Caco-2 (cell line): ENCODE measurements around the gene MPPED1. TPM values are rescaled to one million over a fixed set of nuclear protein-coding genes. Genes with fewer than 3 reads are reported as not detected.

Experiments used
- BruUV-seq: library from RNA; stranded (reverse); fragments of 400-500 nt; replicated peaks from 2 replicates; lab custom pipeline; 2021; lab: Mats Ljungman, UMichigan
- CTCF ChIA-PET: fragments of 300-600 bp; sonication (Branson Sonifier 250); formaldehyde crosslinking; loops from one replicate; lab custom pipeline; 2022; ENCODE audit warnings: antibody characterized with exemption; lab: Charles Lee
- POLR2A ChIA-PET: fragments of 300-600 bp; sonication (Branson Sonifier 250); formaldehyde crosslinking; loops from one replicate; lab custom pipeline; 2022; ENCODE audit warnings: antibody characterized with exemption; lab: Charles Lee
- DNase-seq, 2 experiments: peaks; one replicate each; pipeline versions ENCODE4 v3.0.0 to v3.0.0-alpha.2; 2020 to 2022
- H3K27me3 ChIP-seq: replicated peaks from 2 replicates; pipeline ENCODE4 v1.6.0; 2011; ENCODE audit warnings: low read length; ENCODE audit not compliant: control insufficient read depth, insufficient read depth
- H3K36me3 ChIP-seq: 2 replicates; pipeline ENCODE4 v1.5.1; 2011; ENCODE audit warnings: low read length; ENCODE audit not compliant: control insufficient read depth, insufficient read depth
- H3K4me1 ChIP-seq: fragments of 250-450 bp; sonication (Bioruptor Pico); 2 replicates; pipeline ENCODE4 v1.5.1; 2020; ENCODE audit warnings: mild to moderate bottlenecking
- H3K4me3 ChIP-seq: 2 replicates; pipeline ENCODE4 v1.5.1; 2011; ENCODE audit warnings: low read depth, mild to moderate bottlenecking, control low read depth, low read length
- H3K9me3 ChIP-seq: fragments of 250-450 bp; sonication (Bioruptor Pico); 2 replicates; pipeline ENCODE4 v1.5.1; 2020; ENCODE audit warnings: mild to moderate bottlenecking, moderate library complexity
- H3K27ac Mint-ChIP-seq: one replicate; pipeline ENCODE4 v1.8.0; 2022; ENCODE audit warnings: mixed read lengths; ENCODE audit not compliant: unreplicated experiment
- H3K27me3 Mint-ChIP-seq: one replicate; pipeline ENCODE4 v1.8.0; 2022; ENCODE audit warnings: mixed read lengths; ENCODE audit not compliant: insufficient read depth, unreplicated experiment
- H3K36me3 Mint-ChIP-seq: one replicate; pipeline ENCODE4 v1.8.0; 2022; ENCODE audit warnings: mild to moderate bottlenecking, mixed read lengths; ENCODE audit not compliant: insufficient read depth, unreplicated experiment
- H3K4me1 Mint-ChIP-seq: one replicate; pipeline ENCODE4 v1.8.0; 2022; ENCODE audit warnings: low read depth, mixed read lengths; ENCODE audit not compliant: unreplicated experiment
- H3K4me3 Mint-ChIP-seq: one replicate; pipeline ENCODE4 v1.8.0; 2022; ENCODE audit warnings: mild to moderate bottlenecking, moderate library complexity, mixed read lengths; ENCODE audit not compliant: unreplicated experiment
- H3K9me3 Mint-ChIP-seq: one replicate; pipeline ENCODE4 v1.8.0; 2022; ENCODE audit warnings: mixed read lengths; ENCODE audit not compliant: unreplicated experiment
- intact Hi-C: fragments of 100-400 bp; cut with micrococcal nuclease; formaldehyde crosslinking; loops from one replicate; pipeline ENCODE4 v1.10.0; 2022; ENCODE audit not compliant: unreplicated experiment
- total RNA-seq: library from RNA; stranded (reverse); gene quantifications from 2 replicates; pipeline ENCODE4 v1.2.3, GENCODE V29; 2022
- TF ChIP-seq, protein P1 (sequence below), 2 experiments: fragments of 200-600 bp in 1 of 2; IDR thresholded peaks; 1 replicate in 1 of 2; 2 replicates in 1 of 2; pipeline versions ENCODE4 v1.5.1 to v1.8.0; 2011 to 2022; ENCODE audit warnings: antibody characterized with exemption in 1 of 2, control low read depth in 1 of 2, inconsistent platforms in 1 of 2, low read depth in 1 of 2, low read length in 1 of 2, mild to moderate bottlenecking in 1 of 2, moderate library complexity in 1 of 2; ENCODE audit not compliant: insufficient read depth in 1 of 2, severe bottlenecking in 1 of 2, unreplicated experiment in 1 of 2

Gene MPPED1
- total RNA-seq, 1 experiment from 2014 or later, result not detected

DNA sequence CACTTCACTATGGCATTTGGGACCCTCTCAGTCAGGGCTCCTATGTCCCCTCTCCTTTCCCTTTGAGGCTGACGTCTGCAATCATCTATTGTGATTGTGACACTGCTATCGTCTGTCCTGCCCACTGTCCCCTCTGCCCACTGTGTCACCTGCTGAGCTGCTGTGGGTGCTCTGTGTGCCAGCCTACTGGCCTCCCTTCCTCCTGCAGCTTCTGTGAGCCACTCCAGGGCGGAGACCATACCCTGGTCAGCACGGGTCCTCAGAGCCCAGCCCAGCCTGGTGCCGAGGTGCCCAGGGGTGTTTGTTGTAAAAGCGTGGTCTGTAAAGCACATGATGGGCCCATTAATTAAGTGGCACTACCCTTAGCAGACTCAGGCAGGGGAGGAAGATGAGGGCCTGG is 29.4 kb downstream of the MPPED1 start:
- no TSS peak for BruUV-seq
- Mint-ChIP-seq H3K27me3 (peaks cover 39% of the 10 kb centered on the region), H3K27ac (no peak overlapping the region), H3K4me1 (no peaks in the 10 kb centered on the region), H3K4me3 (no peak overlapping the region), H3K9me3 (no peaks in the 10 kb centered on the region), H3K36me3 (no peaks in the 10 kb centered on the region)
- DNase-seq, result no peak
- ChIA-PET CTCF (no interaction called here), POLR2A (no interaction called here)
- intact Hi-C loops, result no loop called here
- H3K4me3 ChIP-seq, result no peak overlapping the region
- no peaks in the 10 kb centered on the region for H3K4me1 ChIP-seq
- no peaks in the 10 kb centered on the region for H3K36me3 ChIP-seq
- H3K27me3 ChIP-seq, result no peaks in the 10 kb centered on the region; the same call in none of the 2 replicates
- no peaks in the 10 kb centered on the region for H3K9me3 ChIP-seq
- TF ChIP-seq, protein P1, sequence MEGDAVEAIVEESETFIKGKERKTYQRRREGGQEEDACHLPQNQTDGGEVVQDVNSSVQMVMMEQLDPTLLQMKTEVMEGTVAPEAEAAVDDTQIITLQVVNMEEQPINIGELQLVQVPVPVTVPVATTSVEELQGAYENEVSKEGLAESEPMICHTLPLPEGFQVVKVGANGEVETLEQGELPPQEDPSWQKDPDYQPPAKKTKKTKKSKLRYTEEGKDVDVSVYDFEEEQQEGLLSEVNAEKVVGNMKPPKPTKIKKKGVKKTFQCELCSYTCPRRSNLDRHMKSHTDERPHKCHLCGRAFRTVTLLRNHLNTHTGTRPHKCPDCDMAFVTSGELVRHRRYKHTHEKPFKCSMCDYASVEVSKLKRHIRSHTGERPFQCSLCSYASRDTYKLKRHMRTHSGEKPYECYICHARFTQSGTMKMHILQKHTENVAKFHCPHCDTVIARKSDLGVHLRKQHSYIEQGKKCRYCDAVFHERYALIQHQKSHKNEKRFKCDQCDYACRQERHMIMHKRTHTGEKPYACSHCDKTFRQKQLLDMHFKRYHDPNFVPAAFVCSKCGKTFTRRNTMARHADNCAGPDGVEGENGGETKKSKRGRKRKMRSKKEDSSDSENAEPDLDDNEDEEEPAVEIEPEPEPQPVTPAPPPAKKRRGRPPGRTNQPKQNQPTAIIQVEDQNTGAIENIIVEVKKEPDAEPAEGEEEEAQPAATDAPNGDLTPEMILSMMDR (IDR thresholded peaks at IDR 0.05; ENCODE audit: insufficient read depth in 1 of 2, low read depth in 1 of 2, low read length in 1 of 2, severe bottlenecking in 1 of 2, unreplicated experiment in 1 of 2), result no peak

DNA sequence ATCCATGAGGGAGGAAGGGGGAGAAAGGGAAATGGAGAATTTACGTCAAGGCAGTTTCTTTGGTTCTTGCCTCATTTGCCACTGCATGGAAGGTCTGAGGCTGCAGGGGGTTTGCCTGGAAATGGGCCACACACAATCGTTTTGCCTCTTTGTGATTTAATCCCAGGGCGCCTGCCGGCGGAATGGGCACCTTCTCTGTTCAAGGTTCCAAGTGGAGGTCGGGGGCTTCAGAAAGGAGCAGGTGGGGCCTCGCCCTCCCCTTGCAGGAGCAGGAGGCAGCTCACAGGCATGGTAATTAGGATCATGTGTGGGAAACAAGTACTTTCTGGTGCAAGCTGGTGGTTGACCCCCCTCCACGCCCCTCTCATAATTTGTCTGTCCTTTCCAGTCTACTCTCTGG is 29.9 kb downstream of the MPPED1 start:
- intact Hi-C loops, result no loop called here
- Histone ChIP-seq H3K9me3 (no peaks in the 10 kb centered on the region), H3K36me3 (no peaks in the 10 kb centered on the region), H3K4me1 (no peaks in the 10 kb centered on the region), H3K27me3 (no peaks in the 10 kb centered on the region; the same call in none of the 2 replicates), H3K4me3 (no peak overlapping the region)
- TF ChIP-seq, protein P1 (IDR thresholded peaks at IDR 0.05; ENCODE audit: insufficient read depth in 1 of 2, low read depth in 1 of 2, low read length in 1 of 2, severe bottlenecking in 1 of 2, unreplicated experiment in 1 of 2), result no peak
- Mint-ChIP-seq H3K36me3 (no peaks in the 10 kb centered on the region), H3K9me3 (no peaks in the 10 kb centered on the region), H3K4me1 (no peaks in the 10 kb centered on the region), H3K27me3 (peaks cover 41% of the 10 kb centered on the region), H3K4me3 (no peak overlapping the region), H3K27ac (no peak overlapping the region)
- ChIA-PET POLR2A (interaction anchor here (0.5 kb wide), 1 partner anchor 74 kb away, joined by 4 read pairs; no protein-coding TSS in a partner anchor), CTCF (no interaction called here)
- no TSS peak for BruUV-seq
- peak in 1 of 2 experiments; percentile 11 for DNase-seq

DNA sequence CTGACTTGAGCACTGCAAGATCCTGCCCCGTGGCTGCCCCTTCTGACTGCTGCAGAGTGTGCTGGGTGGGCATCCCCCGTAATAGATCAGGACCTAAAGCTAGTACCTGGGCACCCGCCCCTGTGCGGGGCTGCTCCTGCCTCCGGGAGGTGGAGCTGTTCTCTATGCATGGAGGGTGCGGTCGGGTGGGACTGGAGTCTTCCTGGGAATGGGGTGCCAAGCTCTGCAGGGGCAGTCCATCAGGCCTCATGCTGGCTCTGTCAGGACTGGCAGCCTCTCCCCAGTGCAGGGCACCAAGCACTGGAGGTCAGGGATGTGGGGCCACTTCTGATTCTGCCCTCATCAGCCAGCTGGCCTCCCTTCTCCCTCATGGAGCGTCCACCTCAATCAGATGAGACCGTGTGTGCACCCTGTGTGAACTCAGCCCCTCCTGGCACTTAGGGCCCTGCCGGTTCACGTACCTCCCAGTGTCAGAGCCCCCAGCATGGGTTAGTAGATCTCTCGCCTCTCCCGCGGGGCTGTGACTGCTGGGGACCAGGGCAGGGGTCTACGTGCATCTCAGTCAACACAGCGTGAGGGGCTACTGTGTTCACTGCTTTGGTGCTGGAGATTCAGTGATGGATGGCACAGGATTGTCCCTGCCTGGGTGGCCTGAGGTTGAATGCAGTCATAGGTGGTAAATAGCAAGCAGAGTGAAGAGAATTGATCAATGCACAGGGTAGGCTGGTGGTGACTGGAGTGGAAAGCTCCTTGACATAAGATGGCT is 30.8 kb downstream of the MPPED1 start:
- peak in 1 of 2 experiments; percentile 17 for DNase-seq
- H3K4me1 ChIP-seq, result no peaks in the 10 kb centered on the region
- no peaks in the 10 kb centered on the region for H3K36me3 ChIP-seq
- no peaks in the 10 kb centered on the region for H3K9me3 ChIP-seq
- POLR2A ChIA-PET, result no interaction called here
- peaks cover 41% of the 10 kb centered on the region for H3K27me3 Mint-ChIP-seq
- no TSS peak for BruUV-seq
- CTCF ChIA-PET, result no interaction called here
- H3K4me1 Mint-ChIP-seq, result no peaks in the 10 kb centered on the region
- no peak overlapping the region for H3K4me3 ChIP-seq
- intact Hi-C loops, result no loop called here
- H3K27ac Mint-ChIP-seq, result no peak overlapping the region
- H3K9me3 Mint-ChIP-seq, result no peaks in the 10 kb centered on the region
- TF ChIP-seq, protein P1 (IDR thresholded peaks at IDR 0.05; ENCODE audit: insufficient read depth in 1 of 2, low read depth in 1 of 2, low read length in 1 of 2, severe bottlenecking in 1 of 2, unreplicated experiment in 1 of 2), result no peak
- H3K36me3 Mint-ChIP-seq, result no peaks in the 10 kb centered on the region
- H3K4me3 Mint-ChIP-seq, result no peak overlapping the region
- H3K27me3 ChIP-seq, result no peaks in the 10 kb centered on the region; the same call in none of the 2 replicates
